K562 (cell line): ENCODE measurements around the gene IFIT2. TPM values are rescaled to one million over a fixed set of nuclear protein-coding genes. Genes with fewer than 3 reads are reported as not detected.

Experiments
- ATAC-seq: fragments of 200-7000 bp; cut with Tn5 transposase; 3 replicates; pipeline ENCODE4 v1.9.1; 2020; ENCODE audit warnings: moderate library complexity
- BruUV-seq: library from RNA; stranded (reverse); fragments of 400-500 nt; replicated peaks from 2 replicates; lab custom pipeline; 2021; lab: Mats Ljungman, UMichigan
- CTCF ChIA-PET: fragments of 300-600 bp; formaldehyde crosslinking; extraction: SDS; loops from one replicate; lab custom pipeline; 2021; ENCODE audit warnings: low intra/inter-chr PET ratio; lab: Yijun Ruan, JAX
- POLR2A ChIA-PET: fragments of 300-600, 350-650 bp; sonication (Branson Sonifier 250); formaldehyde crosslinking; extraction: SDS; loops from one replicate; lab custom pipeline; 2021; ENCODE audit warnings: antibody characterized with exemption, inconsistent platforms; lab: Yijun Ruan, JAX
- DNase-seq, 4 experiments: peaks; one replicate each; pipeline versions ENCODE4 v3.0.0 to v3.0.0-alpha.2; 2011 to 2018; ENCODE audit warnings: low spot score in 3 of 4, mixed read lengths in 3 of 4; ENCODE audit errors: extremely low read depth in 1 of 4
- FAIRE-seq: peaks from 2 replicates; lab custom pipeline; 2011; peaks lifted over from hg19 to GRCh38; lab: Jason Lieb, UNC
- H2AFZ ChIP-seq: 2 replicates; pipeline ENCODE4 v1.6.0; 2011; ENCODE audit warnings: low read depth, low read length, control low read depth, inconsistent platforms
- H3K27ac ChIP-seq: fragments of 200-600 bp; 3 replicates; pipeline ENCODE4 v1.8.0; 2011; ENCODE audit warnings: low read depth, mild to moderate bottlenecking, control low read depth, inconsistent platforms, low read length, moderate library complexity, mixed read lengths; ENCODE audit errors: extremely low read depth
- H3K27me3 ChIP-seq, 2 experiments: fragments of 300-600 bp in 1 of 2; 2 replicates in 1 of 2; 3 replicates in 1 of 2; pipeline versions ENCODE4 v1.6.0 to v1.8.0; 2011; ENCODE audit warnings: inconsistent platforms in 2 of 2, low read length in 2 of 2, mild to moderate bottlenecking in 1 of 2, mixed read lengths in 1 of 2, moderate library complexity in 1 of 2; ENCODE audit not compliant: control insufficient read depth in 2 of 2, insufficient read depth in 2 of 2
- H3K36me3 ChIP-seq: fragments of 300-600 bp; 3 replicates; pipeline ENCODE4 v1.8.0; 2011; ENCODE audit warnings: mild to moderate bottlenecking, low read length, inconsistent platforms; ENCODE audit not compliant: control insufficient read depth, insufficient read depth
- H3K4me1 ChIP-seq, 2 experiments: fragments of 200-600 bp in 1 of 2; replicated peaks in 1 of 2; 2 replicates in 1 of 2; 3 replicates in 1 of 2; pipeline versions ENCODE4 v1.5.1 to v1.8.0; 2011; ENCODE audit warnings: inconsistent platforms in 2 of 2, low read length in 2 of 2, mild to moderate bottlenecking in 1 of 2, mixed read lengths in 1 of 2, moderate library complexity in 1 of 2; ENCODE audit not compliant: control insufficient read depth in 2 of 2, insufficient read depth in 2 of 2
- H3K4me2 ChIP-seq: 2 replicates; pipeline ENCODE4 v1.6.1; 2011; ENCODE audit warnings: low read length, control low read depth, inconsistent platforms, mixed read lengths; ENCODE audit not compliant: insufficient read depth
- H3K4me3 ChIP-seq: fragments of 200-600 bp; sonication (generic), shearing (Covaris generic); 2 replicates; pipeline ENCODE4 v1.5.1; 2016; ENCODE audit warnings: control low read depth, inconsistent platforms
- H3K79me2 ChIP-seq: fragments of 200-600 bp; 3 replicates; pipeline ENCODE4 v1.8.0; 2011; ENCODE audit warnings: low read length, inconsistent platforms; ENCODE audit not compliant: control insufficient read depth, insufficient read depth
- H3K9ac ChIP-seq, 2 experiments: 2 replicates each; pipeline versions ENCODE4 v1.6.0 to v1.6.1; 2011; ENCODE audit warnings: low read depth in 2 of 2, low read length in 2 of 2, control low read depth in 1 of 2, inconsistent platforms in 1 of 2, mild to moderate bottlenecking in 1 of 2, mixed read lengths in 1 of 2; ENCODE audit not compliant: insufficient read depth in 1 of 2
- H3K9me1 ChIP-seq: one replicate; pipeline ENCODE4 v1.6.0; 2011; ENCODE audit warnings: inconsistent platforms, mild to moderate bottlenecking, low read length, moderate library complexity; ENCODE audit not compliant: control insufficient read depth, insufficient read depth
- H3K9me3 ChIP-seq: replicated peaks from 2 replicates; pipeline ENCODE4 v1.5.1; 2011; ENCODE audit warnings: low read depth, low read length, inconsistent platforms; ENCODE audit not compliant: control insufficient read depth, insufficient read depth
- H4K20me1 ChIP-seq: replicated peaks from 2 replicates; pipeline ENCODE4 v1.6.1; 2011; ENCODE audit warnings: low read length, inconsistent platforms, mixed read lengths; ENCODE audit not compliant: control insufficient read depth, insufficient read depth
- ATF1 ChIP-seq, 2 experiments: fragments of 450-650 bp in 1 of 2; IDR thresholded peaks; 2 replicates each; pipeline ENCODE4 v1.6.1; 2016; ENCODE audit warnings: missing compliant biosample characterization in 1 of 2, missing genetic modification characterization in 1 of 2
- ETV5 ChIP-seq: sonication (generic); formaldehyde crosslinking; IDR thresholded peaks from 2 replicates; pipeline ENCODE4 v1.4.0; 2020; ENCODE audit warnings: low read depth, mild to moderate bottlenecking, missing genetic modification reagents
- GATA2 ChIP-seq: sonication (generic); formaldehyde crosslinking; IDR thresholded peaks from 2 replicates; pipeline ENCODE4 v1.4.0; 2020; ENCODE audit warnings: mild to moderate bottlenecking, missing genetic modification reagents
- HDAC6 ChIP-seq: IDR thresholded peaks from 2 replicates; pipeline ENCODE4 v1.6.1; 2012; ENCODE audit warnings: low read depth, mild to moderate bottlenecking, control low read depth, inconsistent platforms, low read length, moderate library complexity
- HMG20A ChIP-seq: fragments of 450-650 bp; formaldehyde crosslinking; conservative IDR thresholded peaks from 2 replicates; pipeline ENCODE4 v1.4.0; 2020; ENCODE audit warnings: mild to moderate bottlenecking, mixed read lengths
- MTA1 ChIP-seq: fragments of 450-650 bp; IDR thresholded peaks from 2 replicates; pipeline ENCODE4 v1.6.1; 2017; ENCODE audit warnings: borderline replicate concordance
- ZBTB11 ChIP-seq, 3 experiments: fragments of 200-800 bp in 1 of 3; fragments of 250-450 bp in 1 of 3; fragments of 450-650 bp in 1 of 3; sonication (Bioruptor Pico) in 1 of 3; sonication (Bioruptor generic) in 1 of 3; formaldehyde crosslinking in 1 of 3; IDR thresholded peaks; 2 replicates each; pipeline versions ENCODE4 v1.6.1 to v1.8.0; 2016 to 2022; ENCODE audit warnings: mild to moderate bottlenecking in 2 of 3, missing genetic modification characterization in 2 of 3, missing compliant biosample characterization in 1 of 3, moderate library complexity in 1 of 3
- ZBTB34 ChIP-seq: fragments of 250-450 bp; sonication (Bioruptor Pico); IDR thresholded peaks from 2 replicates; pipeline ENCODE4 v1.8.0; 2021; ENCODE audit warnings: mild to moderate bottlenecking, moderate library complexity
- ZNF77 ChIP-seq: fragments of 250-450 bp; sonication (Bioruptor Pico); IDR thresholded peaks from 2 replicates; pipeline ENCODE4 v1.5.0; 2020
- ZSCAN32 ChIP-seq: fragments of 450-650 bp; formaldehyde crosslinking; IDR thresholded peaks from 2 replicates; pipeline ENCODE4 v1.4.0; 2020; ENCODE audit warnings: mild to moderate bottlenecking, moderate library complexity
- WGBS: fragments of 100-300 bp; shearing (Covaris generic); methylation state at CpG from one replicate; pipeline ENCODE4 v1.1.6; 2016; ENCODE audit warnings: low coverage, mixed read lengths; ENCODE audit not compliant: insufficient coverage; ENCODE audit errors: missing lambda C conversion rate; 5-methylcytosine and 5-hydroxymethylcytosine counted together
- in situ Hi-C: fragments of 300-500 bp; cut with MboI; formaldehyde crosslinking; loops from 4 replicates; pipeline ENCODE4 v1.15.0; 2018; ENCODE audit warnings: inconsistent platforms, mixed read lengths
- intact Hi-C: fragments of 100-400 bp; cut with micrococcal nuclease; formaldehyde crosslinking; loops from 2 replicates; pipeline ENCODE4 v1.14.2; 2022
- polyA plus RNA-seq, 8 experiments: library from polyadenylated mRNA; depleted of rRNA in 4 of 8; stranded (reverse) in 5 of 8; unstranded in 3 of 8; fragments of >200 nt; fragmentation: Nextera tagmentation in 2 of 8; fragmentation: Illumina TruSeq in 1 of 8; extraction: Ambion mirVana in 2 of 8; extraction: Trizol in 1 of 8; gene quantifications; 2 replicates each; pipeline versions ENCODE4 v1.2.1 to v1.2.3, GENCODE V29; 2011 to 2014; ENCODE audit warnings: inconsistent platforms in 1 of 8, missing spikeins in 1 of 8
- total RNA-seq, 7 experiments: library from RNA; depleted of rRNA in 6 of 7; stranded (reverse); fragments of >200 nt in 6 of 7; fragmentation: Illumina TruSeq in 2 of 7; extraction: Trizol in 2 of 7; gene quantifications; 2 replicates each; pipeline versions ENCODE4 v1.2.1 to v1.2.3, GENCODE V29; 2011 to 2021; ENCODE audit warnings: low replicate concordance in 1 of 7
- TF ChIP-seq, protein P1 (sequence below): sonication (generic); formaldehyde crosslinking; IDR thresholded peaks from 2 replicates; pipeline ENCODE4 v1.5.0; 2020; ENCODE audit warnings: missing genetic modification reagents
- TF ChIP-seq, protein P2 (sequence below): sonication (generic); formaldehyde crosslinking; IDR thresholded peaks from 2 replicates; pipeline ENCODE4 v1.8.0; 2022; ENCODE audit warnings: missing genetic modification reagents, mild to moderate bottlenecking, borderline replicate concordance
- TF ChIP-seq, protein P3 (sequence below), 2 experiments: fragments of 450-650 bp in 1 of 2; sonication (generic) in 1 of 2; formaldehyde crosslinking in 1 of 2; IDR thresholded peaks in 1 of 2; conservative IDR thresholded peaks in 1 of 2; 2 replicates each; pipeline versions ENCODE4 v1.6.1 to v1.8.1; 2016 to 2023; ENCODE audit warnings: mild to moderate bottlenecking in 2 of 2, moderate library complexity in 2 of 2, inconsistent platforms in 1 of 2, missing genetic modification reagents in 1 of 2

The IFIT2 gene
- total and polyA plus RNA-seq, 9 of the 15 experiments (the other 6 are each of a cell fraction or from before 2014, with no cell fraction given), result 0.03 to 0.25 (median 0.10) TPM; not detected in 1

DNA sequence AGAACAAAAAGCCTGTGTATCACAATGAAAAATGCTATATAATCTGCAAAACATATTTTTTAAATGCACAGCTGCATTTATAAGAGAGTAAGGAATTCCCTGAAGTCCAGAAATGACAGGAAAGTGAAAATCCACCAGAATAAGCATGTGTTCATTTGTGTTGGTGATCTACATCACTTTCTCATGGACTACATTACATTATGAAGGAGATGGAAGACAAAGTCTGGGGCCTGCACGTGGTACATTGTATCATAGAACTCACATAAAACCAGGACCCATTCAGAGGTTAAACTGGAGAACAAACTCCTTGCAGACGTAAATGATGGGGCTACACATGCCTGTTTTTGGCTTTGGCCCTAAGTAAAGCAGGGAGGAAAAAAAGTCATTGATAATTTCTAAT is 42.3 kb downstream of the IFIT2 start:
- H3K4me2 ChIP-seq, result no peak overlapping the region
- no peak for FAIRE-seq
- DNase-seq, result no peak
- H4K20me1 ChIP-seq, result no peaks in the 10 kb centered on the region
- H3K4me3 ChIP-seq, result no peak overlapping the region
- 25% methylated on average over 2 of the region's 2 CpGs for WGBS
- no peaks in the 10 kb centered on the region for H3K36me3 ChIP-seq
- no peak overlapping the region for H2AFZ ChIP-seq
- no peaks in the 10 kb centered on the region for H3K9me3 ChIP-seq
- no TSS peak for BruUV-seq
- H3K27me3 ChIP-seq, result no peaks in the 10 kb centered on the region
- no peaks in the 10 kb centered on the region for H3K79me2 ChIP-seq
- in situ Hi-C loops (no loop called here), intact Hi-C loops (no loop called here)
- H3K27ac ChIP-seq, result no peak overlapping the region
- no peak overlapping the region for H3K9ac ChIP-seq
- no peaks in the 10 kb centered on the region for H3K9me1 ChIP-seq
- ATAC-seq, result no peak
- ChIA-PET POLR2A (no interaction called here), CTCF (no interaction called here)
- H3K4me1 ChIP-seq, result peaks cover 0 to 2% of the 10 kb centered on the region in 2 experiments; a peak in 2 of 5 replicates
- TF ChIP-seq HMG20A (CRISPR knock-in tag), result no peak
- TF ChIP-seq HDAC6, result no peak
- TF ChIP-seq, protein P1, sequence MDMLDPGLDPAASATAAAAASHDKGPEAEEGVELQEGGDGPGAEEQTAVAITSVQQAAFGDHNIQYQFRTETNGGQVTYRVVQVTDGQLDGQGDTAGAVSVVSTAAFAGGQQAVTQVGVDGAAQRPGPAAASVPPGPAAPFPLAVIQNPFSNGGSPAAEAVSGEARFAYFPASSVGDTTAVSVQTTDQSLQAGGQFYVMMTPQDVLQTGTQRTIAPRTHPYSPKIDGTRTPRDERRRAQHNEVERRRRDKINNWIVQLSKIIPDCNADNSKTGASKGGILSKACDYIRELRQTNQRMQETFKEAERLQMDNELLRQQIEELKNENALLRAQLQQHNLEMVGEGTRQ, result no peak
- TF ChIP-seq ZBTB34 (CRISPR knock-in tag), result no peak
- no peak for TF ChIP-seq GATA2
- no peak for TF ChIP-seq ETV5 (CRISPR knock-in tag)
- TF ChIP-seq ZSCAN32 (CRISPR knock-in tag), result no peak
- TF ChIP-seq ZBTB11 (CRISPR knock-in tag; IDR thresholded peaks at IDR 0.05), result no peak
- TF ChIP-seq, protein P2, sequence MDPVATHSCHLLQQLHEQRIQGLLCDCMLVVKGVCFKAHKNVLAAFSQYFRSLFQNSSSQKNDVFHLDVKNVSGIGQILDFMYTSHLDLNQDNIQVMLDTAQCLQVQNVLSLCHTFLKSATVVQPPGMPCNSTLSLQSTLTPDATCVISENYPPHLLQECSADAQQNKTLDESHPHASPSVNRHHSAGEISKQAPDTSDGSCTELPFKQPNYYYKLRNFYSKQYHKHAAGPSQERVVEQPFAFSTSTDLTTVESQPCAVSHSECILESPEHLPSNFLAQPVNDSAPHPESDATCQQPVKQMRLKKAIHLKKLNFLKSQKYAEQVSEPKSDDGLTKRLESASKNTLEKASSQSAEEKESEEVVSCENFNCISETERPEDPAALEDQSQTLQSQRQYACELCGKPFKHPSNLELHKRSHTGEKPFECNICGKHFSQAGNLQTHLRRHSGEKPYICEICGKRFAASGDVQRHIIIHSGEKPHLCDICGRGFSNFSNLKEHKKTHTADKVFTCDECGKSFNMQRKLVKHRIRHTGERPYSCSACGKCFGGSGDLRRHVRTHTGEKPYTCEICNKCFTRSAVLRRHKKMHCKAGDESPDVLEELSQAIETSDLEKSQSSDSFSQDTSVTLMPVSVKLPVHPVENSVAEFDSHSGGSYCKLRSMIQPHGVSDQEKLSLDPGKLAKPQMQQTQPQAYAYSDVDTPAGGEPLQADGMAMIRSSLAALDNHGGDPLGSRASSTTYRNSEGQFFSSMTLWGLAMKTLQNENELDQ, result no peak
- TF ChIP-seq ATF1 (CRISPR knock-in tag; IDR thresholded peaks at IDR 0.05), result no peak
- no peak for TF ChIP-seq ATF1 (tag; IDR thresholded peaks at IDR 0.05)
- TF ChIP-seq, protein P3, sequence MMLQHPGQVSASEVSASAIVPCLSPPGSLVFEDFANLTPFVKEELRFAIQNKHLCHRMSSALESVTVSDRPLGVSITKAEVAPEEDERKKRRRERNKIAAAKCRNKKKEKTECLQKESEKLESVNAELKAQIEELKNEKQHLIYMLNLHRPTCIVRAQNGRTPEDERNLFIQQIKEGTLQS (IDR thresholded peaks at IDR 0.05), result no peak
- TF ChIP-seq, protein P3 (CRISPR knock-in tag; conservative IDR thresholded peaks at IDR 0.05), result no peak
- no peak for TF ChIP-seq MTA1
- no peak for TF ChIP-seq ZNF77 (CRISPR knock-in tag)
